HL-60 (cell line): ENCODE results near the gene ANAPC2.

Source experiments
- CTCF ChIP-seq: IDR thresholded peaks from one replicate; pipeline ENCODE4 v1.5.1; 2011; ENCODE audit warnings: low read length, control low read depth, inconsistent platforms; ENCODE audit not compliant: insufficient read depth
- POLR2AphosphoS5 ChIP-seq: IDR thresholded peaks from 2 replicates; pipeline ENCODE4 v1.6.1; 2012; ENCODE audit warnings: low read depth

DNA sequence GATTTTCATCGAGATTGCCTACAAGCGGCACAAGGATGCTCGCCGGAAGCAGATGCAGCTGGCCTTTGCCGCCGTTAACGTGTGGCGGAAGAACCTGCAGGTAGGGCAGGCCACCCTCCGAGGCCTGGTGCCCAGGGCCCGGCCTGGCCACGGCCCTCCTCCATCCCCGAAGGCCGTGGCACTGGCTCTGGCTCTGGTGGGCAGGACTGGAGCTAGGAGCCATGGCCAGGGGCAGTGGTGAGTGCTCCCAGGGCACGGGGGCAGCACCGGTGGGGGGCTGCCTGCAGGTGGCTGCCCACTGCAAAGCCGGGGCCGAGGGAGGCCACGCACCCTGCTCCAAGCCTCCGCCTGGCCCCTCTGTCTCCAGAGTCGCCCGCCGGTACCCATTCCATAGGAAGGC lies 24.6 kb downstream of the ANAPC2 start:
- TF ChIP-seq CTCF: no peak
- no peak for TF ChIP-seq POLR2AphosphoS5
